Neural progenitor cell (in vitro differentiated cells): ENCODE data around the gene MGMT. TPM values are rescaled to one million over a fixed set of nuclear protein-coding genes. Genes with fewer than 3 reads are reported as not detected.

Source experiments
- DNase-seq: peaks from one replicate; pipeline ENCODE4 v3.0.0-alpha.2; 2016; ENCODE audit warnings: low spot score
- H2AFZ ChIP-seq: fragments of 200-600 bp; sonication (generic); replicated peaks from 2 replicates; pipeline ENCODE4 v1.6.1; 2016; ENCODE audit warnings: antibody characterized with exemption
- H3F3A ChIP-seq: fragments of 200-600 bp; sonication (generic); 2 replicates; pipeline ENCODE4 v1.6.1; 2016; ENCODE audit warnings: antibody characterized with exemption, low read depth
- H3K27ac ChIP-seq: fragments of 200-600 bp; sonication (generic); 2 replicates; pipeline ENCODE4 v1.5.1; 2016; ENCODE audit warnings: mild to moderate bottlenecking
- H3K27me3 ChIP-seq: fragments of 200-600 bp; sonication (generic); 2 replicates; pipeline ENCODE4 v1.6.1; 2016; ENCODE audit warnings: mild to moderate bottlenecking, moderate library complexity
- H3K36me3 ChIP-seq: fragments of 200-600 bp; sonication (generic); 2 replicates; pipeline ENCODE4 v1.5.1; 2016
- H3K4me1 ChIP-seq: fragments of 200-600 bp; sonication (generic); 2 replicates; pipeline ENCODE4 v1.6.1; 2016; ENCODE audit warnings: mixed run types
- H3K4me2 ChIP-seq: fragments of 200-600 bp; sonication (generic); 2 replicates; pipeline ENCODE4 v1.6.1; 2016
- H3K4me3 ChIP-seq: fragments of 200-600 bp; sonication (generic); 2 replicates; pipeline ENCODE4 v1.5.1; 2016
- H3K79me2 ChIP-seq: fragments of 200-600 bp; sonication (generic); 2 replicates; pipeline ENCODE4 v1.6.1; 2016; ENCODE audit warnings: low read depth
- H3K9ac ChIP-seq: fragments of 200-600 bp; sonication (generic); 2 replicates; pipeline ENCODE4 v1.6.1; 2016
- H3K9me3 ChIP-seq: fragments of 200-600 bp; sonication (generic); 2 replicates; pipeline ENCODE4 v1.5.1; 2016; ENCODE audit warnings: low read depth
- H4K20me1 ChIP-seq: fragments of 200-600 bp; sonication (generic); 2 replicates; pipeline ENCODE4 v1.6.1; 2016; ENCODE audit warnings: low read depth
- H3K27ac Mint-ChIP-seq: 3 replicates; pipeline ENCODE4 v1.8.0; 2021; ENCODE audit warnings: mixed read lengths
- H3K27me3 Mint-ChIP-seq: 2 replicates; pipeline ENCODE4 v1.8.0; 2022; ENCODE audit warnings: low read depth, mild to moderate bottlenecking, inconsistent platforms, moderate library complexity, mixed read lengths; ENCODE audit not compliant: insufficient read depth
- H3K36me3 Mint-ChIP-seq: 3 replicates; pipeline ENCODE4 v1.8.0; 2021; ENCODE audit warnings: mixed read lengths
- H3K4me1 Mint-ChIP-seq: 3 replicates; pipeline ENCODE4 v1.8.0; 2021; ENCODE audit warnings: mixed read lengths
- H3K4me3 Mint-ChIP-seq: 3 replicates; pipeline ENCODE4 v1.8.0; 2021; ENCODE audit warnings: mild to moderate bottlenecking, moderate library complexity, mixed read lengths
- H3K9me3 Mint-ChIP-seq: 3 replicates; pipeline ENCODE4 v1.8.0; 2020; ENCODE audit warnings: mixed read lengths
- EZH2 ChIP-seq: fragments of 200-600 bp; sonication (generic); IDR thresholded peaks from 2 replicates; pipeline ENCODE4 v1.6.1; 2017; ENCODE audit warnings: antibody characterized with exemption, mild to moderate bottlenecking, moderate library complexity
- EZH2phosphoT487 ChIP-seq: fragments of 200-600 bp; sonication (generic); IDR thresholded peaks from 2 replicates; pipeline ENCODE4 v1.6.1; 2017; ENCODE audit warnings: antibody characterized with exemption
- total RNA-seq: library from RNA; depleted of rRNA; stranded (reverse); fragments of >200 nt; gene quantifications from 2 replicates; pipeline ENCODE4 v1.2.3, GENCODE V29; 2015; ENCODE audit warnings: low replicate concordance
- TF ChIP-seq, protein P1 (sequence below): fragments of 200-600 bp; sonication (generic); IDR thresholded peaks from 2 replicates; pipeline ENCODE4 v1.5.1; 2017; ENCODE audit warnings: antibody characterized with exemption, mild to moderate bottlenecking

Gene MGMT
- total RNA-seq, 1 donor from 2014 or later: 17.5 TPM

DNA sequence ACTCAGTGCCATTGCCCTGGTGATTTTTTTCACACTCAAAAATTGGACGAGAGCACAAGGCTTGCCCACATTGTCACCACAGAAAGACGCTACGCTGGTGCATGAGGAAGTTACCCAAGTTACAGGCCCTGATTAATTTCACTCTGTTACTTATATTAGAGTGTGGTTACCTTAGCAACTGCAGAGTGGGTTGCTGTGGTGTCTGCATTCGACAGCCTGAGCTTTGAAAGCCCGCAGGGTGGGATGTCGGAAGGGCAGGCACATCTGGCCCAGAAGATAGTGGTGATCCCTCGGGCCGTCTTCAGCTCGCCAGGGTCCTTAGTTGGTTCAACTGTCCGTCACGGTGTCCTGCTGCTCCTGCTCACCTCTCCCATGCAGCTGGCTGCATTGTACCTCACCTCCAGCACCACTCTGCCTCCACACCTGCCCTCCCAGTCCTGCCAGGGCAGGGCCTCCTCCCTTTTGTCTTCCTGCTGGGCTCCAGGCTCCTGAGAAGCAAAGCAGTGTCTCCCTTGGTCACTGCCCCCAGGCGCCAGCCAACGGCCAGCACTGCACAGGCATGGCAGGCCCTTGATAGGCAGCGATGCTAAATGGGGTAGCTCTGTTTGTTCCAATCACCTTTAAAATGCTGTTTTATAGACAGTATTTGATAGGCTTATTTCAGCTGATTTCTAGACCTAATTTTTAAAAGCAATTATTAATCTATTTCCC is 329.8 kb downstream of the MGMT start:
- peaks cover 14% of the 10 kb centered on the region for H3K4me1 Mint-ChIP-seq
- no peaks in the 10 kb centered on the region for H3K79me2 ChIP-seq
- H3K4me2 ChIP-seq: no peak overlapping the region
- no peak overlapping the region for H2AFZ ChIP-seq
- H3K27me3 ChIP-seq: no peaks in the 10 kb centered on the region
- no peak overlapping the region for H3K4me3 ChIP-seq
- peaks cover 7% of the 10 kb centered on the region for H3K36me3 Mint-ChIP-seq
- H4K20me1 ChIP-seq: no peaks in the 10 kb centered on the region
- peaks cover 3% of the 10 kb centered on the region for H3K27me3 Mint-ChIP-seq
- no peak for DNase-seq
- peaks cover 7% of the 10 kb centered on the region for H3K9me3 Mint-ChIP-seq
- no peaks in the 10 kb centered on the region for H3K36me3 ChIP-seq
- no peak overlapping the region for H3K27ac Mint-ChIP-seq
- no peak overlapping the region for H3K27ac ChIP-seq
- no peak overlapping the region for H3K4me3 Mint-ChIP-seq
- no peaks in the 10 kb centered on the region for H3F3A ChIP-seq
- no peaks in the 10 kb centered on the region for H3K4me1 ChIP-seq
- no peak overlapping the region for H3K9ac ChIP-seq
- H3K9me3 ChIP-seq: no peaks in the 10 kb centered on the region
- TF ChIP-seq EZH2phosphoT487: no peak
- TF ChIP-seq EZH2: no peak
- TF ChIP-seq, protein P1, sequence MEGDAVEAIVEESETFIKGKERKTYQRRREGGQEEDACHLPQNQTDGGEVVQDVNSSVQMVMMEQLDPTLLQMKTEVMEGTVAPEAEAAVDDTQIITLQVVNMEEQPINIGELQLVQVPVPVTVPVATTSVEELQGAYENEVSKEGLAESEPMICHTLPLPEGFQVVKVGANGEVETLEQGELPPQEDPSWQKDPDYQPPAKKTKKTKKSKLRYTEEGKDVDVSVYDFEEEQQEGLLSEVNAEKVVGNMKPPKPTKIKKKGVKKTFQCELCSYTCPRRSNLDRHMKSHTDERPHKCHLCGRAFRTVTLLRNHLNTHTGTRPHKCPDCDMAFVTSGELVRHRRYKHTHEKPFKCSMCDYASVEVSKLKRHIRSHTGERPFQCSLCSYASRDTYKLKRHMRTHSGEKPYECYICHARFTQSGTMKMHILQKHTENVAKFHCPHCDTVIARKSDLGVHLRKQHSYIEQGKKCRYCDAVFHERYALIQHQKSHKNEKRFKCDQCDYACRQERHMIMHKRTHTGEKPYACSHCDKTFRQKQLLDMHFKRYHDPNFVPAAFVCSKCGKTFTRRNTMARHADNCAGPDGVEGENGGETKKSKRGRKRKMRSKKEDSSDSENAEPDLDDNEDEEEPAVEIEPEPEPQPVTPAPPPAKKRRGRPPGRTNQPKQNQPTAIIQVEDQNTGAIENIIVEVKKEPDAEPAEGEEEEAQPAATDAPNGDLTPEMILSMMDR: no peak

DNA sequence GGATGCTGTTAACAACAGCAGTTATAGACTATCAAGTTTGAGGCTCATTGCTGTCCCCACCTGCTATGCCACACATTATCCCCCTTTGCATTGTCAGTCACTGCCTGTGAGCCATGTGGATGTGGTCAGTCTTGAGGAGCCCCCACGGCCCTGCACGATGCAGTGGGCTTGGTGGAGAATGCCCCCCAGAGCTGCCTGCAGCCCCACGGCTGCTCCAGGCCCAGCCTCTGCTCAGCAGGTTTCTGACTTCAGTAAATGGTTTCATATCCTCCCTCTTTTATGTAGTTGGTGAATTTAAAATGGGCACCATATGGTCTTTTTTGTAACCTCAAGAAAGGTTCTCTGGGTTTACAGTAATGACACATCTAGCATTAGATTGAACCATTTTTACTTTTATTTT is 332.9 kb downstream of the MGMT start:
- H3K27me3 Mint-ChIP-seq: no peaks in the 10 kb centered on the region

DNA sequence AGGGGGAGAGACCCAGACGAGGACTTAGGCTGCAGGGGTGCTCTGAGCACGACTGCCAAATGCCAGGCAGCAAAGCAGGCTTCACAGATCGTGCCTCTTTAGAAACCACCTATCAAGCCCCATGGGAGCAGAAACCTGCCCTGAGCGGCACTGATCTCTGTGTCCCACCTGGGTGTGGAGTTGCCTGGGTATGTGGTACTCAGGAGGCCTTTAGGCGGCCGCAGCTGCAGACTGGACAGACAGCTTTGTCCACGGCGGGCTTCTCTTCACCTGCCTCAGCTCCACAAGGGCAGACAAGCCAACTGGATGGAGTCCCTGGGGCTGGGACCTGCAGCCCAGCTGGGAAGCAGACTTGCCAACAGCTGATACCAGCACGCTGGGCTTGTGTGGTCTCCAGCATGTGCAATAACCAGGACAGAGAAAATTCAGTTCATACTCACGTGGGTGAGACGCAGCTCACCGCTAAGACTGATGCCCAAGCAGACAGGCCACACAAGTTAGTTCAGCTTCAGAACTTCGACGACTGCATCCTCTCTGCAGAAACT is 333.8 kb downstream of the MGMT start:
- no peak for TF ChIP-seq EZH2phosphoT487
- TF ChIP-seq EZH2: no peak
- TF ChIP-seq, protein P1: no peak
- H3K9me3 ChIP-seq: peaks cover 3% of the 10 kb centered on the region
- no peak for DNase-seq
- Mint-ChIP-seq H3K4me1 (peaks cover 7% of the 10 kb centered on the region), H3K9me3 (peaks cover 31% of the 10 kb centered on the region), H3K27ac (no peak overlapping the region), H3K36me3 (peaks cover 3% of the 10 kb centered on the region), H3K4me3 (no peak overlapping the region), H3K27me3 (no peaks in the 10 kb centered on the region)
- no peak overlapping the region for H3K9ac ChIP-seq
- H3K27me3 ChIP-seq: no peaks in the 10 kb centered on the region
- no peaks in the 10 kb centered on the region for H3F3A ChIP-seq
- no peaks in the 10 kb centered on the region for H3K79me2 ChIP-seq
- H2AFZ ChIP-seq: no peak overlapping the region
- H3K4me2 ChIP-seq: no peak overlapping the region
- no peak overlapping the region for H3K27ac ChIP-seq
- no peaks in the 10 kb centered on the region for H4K20me1 ChIP-seq
- H3K36me3 ChIP-seq: no peaks in the 10 kb centered on the region
- no peaks in the 10 kb centered on the region for H3K4me1 ChIP-seq
- H3K4me3 ChIP-seq: no peak overlapping the region

More for the DNA sequence above, 332.9 kb downstream of the MGMT start:
- Histone ChIP-seq H3K27ac (no peak overlapping the region), H3K4me1 (no peaks in the 10 kb centered on the region), H3K36me3 (no peaks in the 10 kb centered on the region), H4K20me1 (no peaks in the 10 kb centered on the region), H3K27me3 (no peaks in the 10 kb centered on the region), H3F3A (no peaks in the 10 kb centered on the region), H3K9ac (no peak overlapping the region), H3K9me3 (peaks cover 3% of the 10 kb centered on the region), H3K79me2 (no peaks in the 10 kb centered on the region), H2AFZ (no peak overlapping the region), H3K4me3 (no peak overlapping the region), H3K4me2 (no peak overlapping the region)
- no peak for DNase-seq
- Mint-ChIP-seq H3K27ac (no peak overlapping the region), H3K9me3 (peaks cover 26% of the 10 kb centered on the region), H3K4me1 (peaks cover 7% of the 10 kb centered on the region), H3K4me3 (no peak overlapping the region), H3K36me3 (peaks cover 3% of the 10 kb centered on the region)
- TF ChIP-seq, protein P1: no peak
- TF ChIP-seq EZH2phosphoT487 (no peak), EZH2 (no peak)
